Dermis lymphatic vessel endothelial cell (primary cell): ENCODE data around the gene RNF212. TPM values are rescaled to one million over a fixed set of nuclear protein-coding genes. Genes with fewer than 3 reads are reported as not detected.

Experiments used
- total RNA-seq: library from RNA; depleted of rRNA; stranded (reverse); fragments of >200 nt; gene quantifications from 2 replicates; pipeline ENCODE4 v1.2.1, GENCODE V29; 2014

RNF212 gene, protein sequence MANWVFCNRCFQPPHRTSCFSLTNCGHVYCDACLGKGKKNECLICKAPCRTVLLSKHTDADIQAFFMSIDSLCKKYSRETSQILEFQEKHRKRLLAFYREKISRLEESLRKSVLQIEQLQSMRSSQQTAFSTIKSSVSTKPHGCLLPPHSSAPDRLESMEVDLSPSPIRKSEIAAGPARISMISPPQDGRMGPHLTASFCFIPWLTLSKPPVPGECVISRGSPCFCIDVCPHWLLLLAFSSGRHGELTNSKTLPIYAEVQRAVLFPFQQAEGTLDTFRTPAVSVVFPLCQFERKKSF
- 0.54 and 0.69 TPM in 2 replicates for total RNA-seq

DNA sequence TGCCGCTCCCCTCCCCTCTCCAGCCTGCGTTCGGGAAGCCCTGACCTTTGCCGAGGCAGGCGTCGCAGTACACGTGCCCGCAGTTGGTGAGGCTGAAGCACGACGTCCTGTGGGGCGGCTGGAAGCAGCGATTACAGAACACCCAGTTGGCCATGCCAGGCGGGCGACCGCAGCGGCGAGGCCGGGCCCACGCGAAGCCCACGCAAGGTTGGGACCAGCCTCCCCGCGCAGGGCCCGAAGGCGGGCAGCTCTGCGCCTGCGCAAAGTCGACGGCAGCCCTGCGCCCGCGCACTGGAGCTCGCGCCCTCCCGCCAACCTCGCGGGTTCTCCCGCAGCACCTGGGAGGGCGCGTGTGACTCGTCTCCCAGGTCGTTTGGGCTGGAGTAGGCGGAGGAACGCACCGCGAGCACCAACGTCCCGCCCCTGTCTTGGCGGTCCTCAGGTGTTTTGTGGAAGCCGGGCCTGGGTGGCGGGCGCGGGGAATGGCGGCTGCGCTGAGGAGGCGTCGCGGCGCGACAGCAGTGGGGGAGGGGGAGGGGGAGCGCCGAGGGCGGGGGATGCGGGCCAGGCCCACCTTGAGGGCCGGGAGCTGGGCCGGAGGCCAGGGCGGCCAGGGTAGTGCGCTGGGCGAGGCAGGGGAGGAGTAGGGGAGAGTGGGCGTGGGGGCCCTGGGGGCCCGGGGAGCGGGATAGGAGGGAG is at the start of gene RNF212:
Gene RNF212 (minus strand): TSS at position 254 of the 699 bp plus-strand sequence. CDS start 100 bp downstream, at position 154.

Other genes starting within 250 kb of the RNF212 start
- gene GAK, start 181.2 kb downstream of the RNF212 start, total RNA-seq, result 59.4 and 81.4 TPM in 2 replicates
- gene TMEM175, start 181.1 kb downstream of the RNF212 start, total RNA-seq, result 8.6 and 10.4 TPM in 2 replicates
- 12.9 and 17.1 TPM in 2 replicates for gene DGKQ, start 140.0 kb downstream of the RNF212 start, total RNA-seq
- gene IDUA, start 126.5 kb downstream of the RNF212 start, total RNA-seq, result 5.2 and 6.4 TPM in 2 replicates
- 0.09 and 0.22 TPM in 2 replicates for gene SLC26A1, start 120.2 kb downstream of the RNF212 start, total RNA-seq
- gene FGFRL1, start 101.9 kb downstream of the RNF212 start, total RNA-seq, result 5.7 and 8.7 TPM in 2 replicates
- gene SPON2, start 59.0 kb upstream of the RNF212 start, total RNA-seq, result 0.34 and 2.5 TPM in 2 replicates
- gene CTBP1, start 135.6 kb upstream of the RNF212 start, total RNA-seq, result 218 and 235 TPM in 2 replicates
- 50.1 and 59.5 TPM in 2 replicates for gene MAEA, start 176.3 kb upstream of the RNF212 start, total RNA-seq
- gene UVSSA, start 233.6 kb upstream of the RNF212 start, total RNA-seq, result 4.2 and 4.6 TPM in 2 replicates